SIG-M5 (cell line): ENCODE results near the gene AVPR1A.
"Not testable (repeated sequence)": the region's sequence is repeated elsewhere in the genome, so short reads cannot be mapped to it uniquely, and the experiment has no call there.

ENCODE experiments used
- DNase-seq: peaks from one replicate; lab custom pipeline; 2025; lab: John Stamatoyannopoulos, UW

Gene AVPR1A

GRCh38 chr12:63150713-63151622 is at the start of gene AVPR1A:
TSS of gene AVPR1A (minus strand) at chr12:63151201. CDS start at chr12:63150836, 365 bp downstream.
- DNase-seq: no peak

GRCh38 chr12:63196168-63196567 is 45.2 kb upstream of the AVPR1A start:
- no peak for DNase-seq

DNA sequence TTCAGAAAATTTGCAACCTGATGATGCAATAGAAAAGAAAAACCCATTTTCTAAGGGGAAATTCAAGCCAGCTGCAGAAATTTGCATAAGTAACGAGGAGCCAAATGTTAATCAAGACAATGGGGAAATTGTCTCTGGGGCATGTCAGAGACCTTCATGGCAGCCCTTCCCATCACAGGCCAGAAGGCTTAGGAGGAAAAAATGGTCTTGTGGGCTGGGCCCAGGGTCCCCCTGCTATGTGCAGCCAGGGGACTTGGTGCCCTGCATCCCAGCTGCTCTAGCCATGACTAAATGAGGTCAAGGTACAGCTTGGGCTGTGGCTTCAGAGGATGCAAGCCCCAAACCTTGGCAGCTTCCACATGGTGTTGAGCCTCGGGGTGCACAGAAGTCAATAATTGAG is 28.2 kb upstream of the AVPR1A start:
- no peak for DNase-seq

GRCh38 chr12:63170321-63170720 is 19.3 kb upstream of the AVPR1A start:
- DNase-seq: no peak

DNA sequence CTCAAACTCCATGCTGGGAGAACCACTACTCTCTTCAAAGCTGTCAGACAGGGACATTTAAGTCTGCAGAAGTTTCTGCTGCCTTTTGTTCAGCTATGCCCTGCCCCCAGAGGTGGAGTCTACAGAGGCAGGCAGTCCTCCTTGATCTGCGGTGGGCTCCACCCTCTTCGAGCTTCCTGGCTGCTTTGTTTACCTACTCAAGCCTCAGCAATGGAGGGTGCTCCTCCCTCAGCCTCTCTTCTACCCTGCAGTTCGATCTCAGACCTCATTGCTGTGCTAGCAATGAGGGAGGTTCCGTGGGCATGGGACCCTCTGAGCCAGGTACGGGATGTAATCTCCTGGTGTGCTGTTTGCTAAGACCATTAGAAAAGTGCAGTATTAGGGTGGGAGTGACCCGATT is 16.7 kb upstream of the AVPR1A start:
- not testable (repeated sequence) for DNase-seq

DNA sequence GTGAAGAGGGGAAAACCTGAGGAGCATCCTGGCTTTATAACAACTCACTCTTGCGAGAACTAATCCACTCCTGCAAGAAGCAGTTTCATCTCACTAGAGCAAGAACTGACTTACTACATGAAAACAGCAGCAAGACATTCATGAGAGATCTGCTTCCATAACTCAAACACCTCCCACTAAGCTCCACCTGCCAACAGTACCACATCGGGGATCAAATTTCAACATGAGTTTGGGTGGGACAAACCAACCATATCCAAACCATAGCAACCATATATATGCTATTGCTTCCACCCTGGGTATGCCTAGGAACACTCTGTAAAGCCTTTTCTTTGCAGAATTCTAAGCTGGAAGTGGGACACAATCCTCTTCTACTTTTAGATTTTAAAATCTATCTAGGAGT is 13.9 kb upstream of the AVPR1A start:
- no peak for DNase-seq

- DNase-seq: no peak
Observed at GRCh38 chr12:63163541-63163940, 12.5 kb upstream of the AVPR1A start.

DNA sequence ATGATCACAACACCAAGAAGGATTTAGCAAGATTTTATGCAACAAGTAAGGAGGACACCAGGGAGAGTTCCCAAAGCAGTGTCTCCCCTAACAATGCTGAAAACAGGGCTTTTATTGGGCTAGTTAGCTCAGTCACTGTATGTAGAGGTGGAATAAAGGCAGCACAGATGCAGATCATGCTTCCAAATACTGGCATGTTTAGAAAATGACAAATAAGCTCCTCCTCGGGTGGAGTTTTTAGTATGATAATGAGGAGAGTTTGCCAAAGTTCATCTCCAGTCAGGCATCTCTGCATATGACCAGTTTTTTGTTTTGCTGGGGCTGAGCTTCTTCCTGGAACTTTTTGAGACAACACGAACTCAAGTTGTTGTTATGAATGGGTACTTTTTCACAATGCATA is 4.4 kb upstream of the AVPR1A start:
- DNase-seq: no peak

- no peak for DNase-seq
Observed at GRCh38 chr12:63154560-63154959, 3.6 kb upstream of the AVPR1A start.

DNA sequence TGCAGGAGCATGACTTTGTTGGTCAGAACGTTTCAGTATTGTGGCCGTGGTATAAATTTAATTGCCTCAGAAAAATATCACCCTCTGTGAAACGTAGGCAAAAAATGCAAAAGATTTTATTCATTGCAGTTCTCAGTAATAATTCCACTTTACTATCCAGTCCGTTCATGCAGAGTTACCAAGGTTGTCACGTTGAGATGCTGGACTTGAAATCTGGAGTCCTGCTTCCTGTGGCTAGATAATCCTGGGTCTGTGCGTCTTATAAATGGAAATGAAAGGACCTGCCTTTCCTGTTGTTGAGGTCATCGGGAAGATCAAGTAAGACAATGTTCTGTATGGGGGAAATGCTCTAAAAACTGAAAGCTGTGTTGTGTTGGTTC is 1.3 kb upstream of the AVPR1A start:
- no peak for DNase-seq

DNA sequence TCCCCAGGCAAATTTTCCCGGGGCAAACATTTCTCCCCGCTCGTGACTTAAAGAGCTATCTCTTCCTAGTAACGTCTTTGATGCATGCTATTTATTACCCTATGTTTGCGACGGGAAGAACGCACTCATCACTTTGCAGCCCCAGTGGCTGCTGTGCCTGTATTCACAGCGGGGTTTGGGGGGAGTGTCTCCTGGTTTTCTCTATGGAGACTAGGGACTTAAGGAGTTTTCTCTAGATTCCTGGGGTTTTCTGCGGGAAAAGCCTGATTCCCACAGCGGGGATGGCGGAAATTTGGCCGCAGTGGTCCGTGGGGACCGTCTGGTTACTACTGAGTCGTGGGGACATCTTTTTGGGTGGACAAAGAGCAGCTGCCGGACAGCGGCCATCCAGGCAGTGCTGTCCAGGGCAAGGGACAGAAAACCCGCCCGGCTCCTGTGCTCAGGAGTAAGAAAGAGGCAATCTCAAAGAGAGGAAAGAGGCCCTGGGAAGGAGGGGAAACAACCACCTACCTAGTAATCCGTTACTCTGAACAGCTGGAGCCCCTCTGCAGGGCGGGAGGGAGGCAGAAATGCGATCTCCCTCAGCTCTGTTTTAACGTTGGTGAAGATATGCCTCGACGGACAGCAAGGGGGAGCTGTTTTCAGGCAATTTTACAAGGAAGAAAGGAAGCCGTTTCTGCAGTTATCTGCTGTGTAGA is 771 bp upstream of the AVPR1A start:
- DNase-seq: no peak

DNA sequence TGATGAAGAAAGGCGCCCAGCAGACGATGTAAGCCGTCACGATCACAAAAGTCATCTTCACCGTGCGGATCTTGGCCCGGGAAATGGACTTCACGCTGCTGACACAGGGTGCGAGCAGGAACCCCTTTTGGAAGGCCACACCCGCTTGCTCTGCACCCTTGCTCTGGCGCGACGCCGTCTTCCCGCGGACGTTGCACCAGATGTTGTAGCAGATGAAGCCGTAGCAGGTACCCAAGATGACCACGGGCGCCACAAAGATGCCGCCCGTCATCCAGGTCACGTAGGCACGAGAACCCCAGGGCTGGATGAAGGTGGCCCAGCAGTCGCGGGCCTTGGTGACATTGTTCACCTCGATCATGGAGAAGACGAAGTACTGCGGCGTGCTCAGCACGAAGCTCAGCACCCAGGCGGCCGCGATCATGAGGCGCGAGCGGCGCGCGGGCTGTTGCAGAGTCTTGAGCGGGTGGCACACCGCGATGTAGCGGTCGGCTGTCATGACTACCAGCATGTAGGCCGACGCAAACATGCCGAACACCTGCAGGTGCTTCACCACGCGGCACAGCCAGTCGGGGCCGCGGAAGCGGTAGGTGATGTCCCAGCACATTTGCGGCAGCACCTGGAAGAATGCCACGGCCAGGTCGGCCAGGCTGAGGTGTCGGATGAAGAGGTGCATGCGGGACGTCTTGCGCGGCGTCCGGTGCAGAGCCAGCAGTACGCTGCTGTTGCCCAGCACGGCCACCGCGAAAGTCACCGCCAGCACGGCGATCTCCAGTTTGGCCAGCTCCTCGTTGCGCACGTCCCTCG is 890 bp downstream of the AVPR1A start:
- DNase-seq: no peak

GRCh38 chr12:63144556-63144955 is 6.4 kb downstream of the AVPR1A start:
- no peak for DNase-seq

GRCh38 chr12:63138488-63138887 is 12.5 kb downstream of the AVPR1A start:
- DNase-seq: no peak

DNA sequence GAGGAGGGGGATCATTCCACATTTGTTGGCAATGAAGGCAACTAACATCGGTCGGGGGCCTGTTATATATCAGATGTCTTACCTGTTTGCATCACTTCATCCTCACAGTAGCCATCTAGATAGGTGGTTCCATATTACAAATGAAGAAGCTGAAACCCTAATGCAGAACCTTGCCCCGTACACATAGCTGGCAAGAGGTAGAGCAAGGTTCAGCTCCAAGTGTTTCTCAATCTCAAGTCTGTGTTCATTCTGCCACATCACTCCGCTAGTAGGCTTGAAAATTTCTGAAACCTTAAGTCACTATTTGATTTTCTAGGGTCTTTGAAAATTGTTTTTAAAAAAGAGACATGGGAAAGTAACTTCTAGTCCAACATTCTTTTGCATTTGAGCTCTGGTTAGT is 17.0 kb downstream of the AVPR1A start:
- DNase-seq: no peak

- DNase-seq: no peak
Observed at GRCh38 chr12:63132201-63132600, 18.8 kb downstream of the AVPR1A start.

GRCh38 chr12:63129927-63130326 is 21.1 kb downstream of the AVPR1A start:
- DNase-seq: no peak

- no peak for DNase-seq
Observed at GRCh38 chr12:63124778-63125177, 26.2 kb downstream of the AVPR1A start.

DNA sequence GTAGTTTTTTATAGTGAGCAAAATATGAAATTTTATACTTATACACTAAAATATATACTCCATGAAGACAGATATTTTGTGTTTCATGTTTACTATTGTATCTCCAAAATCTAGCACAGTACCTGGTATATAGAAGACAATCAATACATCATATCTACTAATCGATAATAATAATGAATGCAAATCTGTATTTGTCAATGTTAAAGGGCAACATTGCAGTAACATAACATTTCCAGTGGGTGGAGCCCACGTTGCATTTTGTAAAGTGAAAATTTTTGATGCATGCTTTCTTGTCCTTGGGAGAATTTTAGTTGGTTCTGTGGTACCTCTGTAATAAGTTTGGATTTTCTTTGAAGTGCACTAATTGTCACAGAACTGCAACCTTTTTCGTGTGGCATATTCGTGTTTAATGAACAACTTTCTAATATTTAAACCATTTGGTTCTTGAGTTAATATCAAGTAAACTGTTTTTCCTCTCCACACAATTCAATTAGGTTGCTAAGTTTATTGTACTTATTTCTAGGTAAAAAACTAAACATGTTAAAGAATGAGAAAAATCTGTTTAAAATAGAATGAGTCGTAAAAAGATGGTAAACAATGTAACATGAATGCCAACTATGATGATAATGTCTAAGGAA is 47.4 kb downstream of the AVPR1A start:
- DNase-seq: no peak

GRCh38 chr12:63101920-63102319 is 49.1 kb downstream of the AVPR1A start:
- no peak for DNase-seq

- no peak for DNase-seq
Observed at GRCh38 chr12:63098851-63099250, 52.1 kb downstream of the AVPR1A start.

GRCh38 chr12:63095369-63095980 is 55.5 kb downstream of the AVPR1A start:
- no peak for DNase-seq
